Measurements from ENCODE around the gene SARS1. TPM values are rescaled to one million over a fixed set of nuclear protein-coding genes. Genes with fewer than 3 reads are reported as not detected.

SARS1 gene
- total RNA-seq, 3 donors from 2014 or later (not counting 1 experiment from before 2014, with no cell fraction given) = 95.6 to 122 (median 106) TPM

DNA sequence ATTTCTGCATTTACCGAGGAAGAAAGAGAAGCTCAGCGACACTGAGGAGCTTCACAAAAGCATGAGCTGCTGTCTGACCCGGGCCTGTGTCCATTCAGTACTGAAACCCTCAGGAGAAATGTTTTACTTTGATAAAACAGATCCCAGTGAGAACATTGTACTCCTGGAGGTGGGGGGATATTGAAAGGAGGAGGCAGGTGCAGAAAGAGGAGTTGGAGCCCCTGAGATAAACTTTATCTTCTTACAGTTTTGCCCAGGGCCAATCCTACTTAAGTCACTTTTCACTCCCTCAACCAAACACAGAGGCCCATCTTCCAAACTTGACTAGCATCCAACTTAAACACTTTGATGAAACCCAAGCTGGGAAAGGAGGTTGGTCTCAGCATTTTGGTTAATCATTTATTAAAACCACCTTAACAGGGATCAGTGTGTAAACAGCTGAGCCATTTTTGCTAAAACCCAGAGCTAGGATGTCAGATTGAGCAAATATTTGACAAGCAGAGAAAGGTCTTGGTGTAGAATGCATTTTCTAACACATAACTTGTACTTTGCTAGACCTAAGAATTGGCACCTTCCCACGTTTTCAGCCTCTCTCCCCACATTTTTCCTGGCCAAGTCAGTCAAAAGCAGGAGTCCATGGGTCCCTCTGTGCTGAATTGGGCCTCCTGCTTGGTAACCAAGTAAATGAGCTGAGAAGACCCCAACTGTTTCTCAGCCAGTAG, 32.5 kb upstream of the SARS1 start:
- no peaks in the 10 kb centered on the region for H3K4me1 Mint-ChIP-seq
- Histone ChIP-seq H3K27ac (ENCODE audit: low read length) (no peak overlapping the region), H3K4me3 (ENCODE audit: low read length) (no peak overlapping the region), H3K4me1 (ENCODE audit: control insufficient read depth, insufficient read depth, low read length) (no peaks in the 10 kb centered on the region), H3K36me3 (ENCODE audit: control insufficient read depth, insufficient read depth, low read length) (no peaks in the 10 kb centered on the region), H3K9me3 (ENCODE audit: control insufficient read depth, insufficient read depth, low read length) (no peaks in the 10 kb centered on the region), H3K27me3 (ENCODE audit: control insufficient read depth, insufficient read depth, low read length) (no peaks in the 10 kb centered on the region)
- TF ChIP-seq, protein P1, sequence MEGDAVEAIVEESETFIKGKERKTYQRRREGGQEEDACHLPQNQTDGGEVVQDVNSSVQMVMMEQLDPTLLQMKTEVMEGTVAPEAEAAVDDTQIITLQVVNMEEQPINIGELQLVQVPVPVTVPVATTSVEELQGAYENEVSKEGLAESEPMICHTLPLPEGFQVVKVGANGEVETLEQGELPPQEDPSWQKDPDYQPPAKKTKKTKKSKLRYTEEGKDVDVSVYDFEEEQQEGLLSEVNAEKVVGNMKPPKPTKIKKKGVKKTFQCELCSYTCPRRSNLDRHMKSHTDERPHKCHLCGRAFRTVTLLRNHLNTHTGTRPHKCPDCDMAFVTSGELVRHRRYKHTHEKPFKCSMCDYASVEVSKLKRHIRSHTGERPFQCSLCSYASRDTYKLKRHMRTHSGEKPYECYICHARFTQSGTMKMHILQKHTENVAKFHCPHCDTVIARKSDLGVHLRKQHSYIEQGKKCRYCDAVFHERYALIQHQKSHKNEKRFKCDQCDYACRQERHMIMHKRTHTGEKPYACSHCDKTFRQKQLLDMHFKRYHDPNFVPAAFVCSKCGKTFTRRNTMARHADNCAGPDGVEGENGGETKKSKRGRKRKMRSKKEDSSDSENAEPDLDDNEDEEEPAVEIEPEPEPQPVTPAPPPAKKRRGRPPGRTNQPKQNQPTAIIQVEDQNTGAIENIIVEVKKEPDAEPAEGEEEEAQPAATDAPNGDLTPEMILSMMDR (IDR thresholded peaks at IDR 0.05) = no peak
- 50% methylated on average over 4 of the region's 4 CpGs for WGBS (ENCODE audit: insufficient coverage)
- H3K27me3 Mint-ChIP-seq (ENCODE audit: low read depth in 2 of 2) = peaks cover 0 to 7% of the 10 kb centered on the region in 2 donors
- no peak overlapping the region for H3K4me3 Mint-ChIP-seq
- no peaks in the 10 kb centered on the region for H3K9me3 Mint-ChIP-seq
- intact Hi-C loops (cut with micrococcal nuclease) = no loop called here
- DNase-seq (no peak), ATAC-seq (no peak)
- no peaks in the 10 kb centered on the region for H3K36me3 Mint-ChIP-seq
- no peak overlapping the region for H3K27ac Mint-ChIP-seq

DNA sequence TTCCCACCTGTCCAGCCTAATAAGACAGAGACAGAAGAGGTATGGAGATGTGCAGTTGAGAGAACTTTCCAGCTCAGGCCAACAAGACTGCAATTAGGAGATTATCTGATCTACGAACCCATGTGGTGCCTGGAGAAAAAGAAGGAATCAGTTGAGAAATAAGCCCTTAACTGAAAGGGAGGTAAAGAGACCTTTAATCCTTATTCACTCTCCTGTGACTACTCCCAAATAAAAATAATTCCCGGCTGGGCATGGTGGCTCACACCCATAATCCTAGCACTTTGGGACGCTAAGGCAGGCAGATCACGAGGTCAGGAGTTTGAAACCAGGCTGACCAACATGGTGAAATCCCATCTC, 31.9 kb upstream of the SARS1 start:
- no peaks in the 10 kb centered on the region for H3K9me3 ChIP-seq (ENCODE audit: control insufficient read depth, insufficient read depth, low read length)
- WGBS (ENCODE audit: insufficient coverage) = 57% methylated on average over 3 of the region's 4 CpGs
- TF ChIP-seq, protein P1 (IDR thresholded peaks at IDR 0.05) = no peak
- H3K4me1 Mint-ChIP-seq = no peaks in the 10 kb centered on the region
- no peaks in the 10 kb centered on the region for H3K4me1 ChIP-seq (ENCODE audit: control insufficient read depth, insufficient read depth, low read length)
- no peak overlapping the region for H3K27ac Mint-ChIP-seq
- ATAC-seq (no peak), DNase-seq (no peak)
- intact Hi-C loops (cut with micrococcal nuclease) = no loop called here
- H3K9me3 Mint-ChIP-seq = no peaks in the 10 kb centered on the region
- no peaks in the 10 kb centered on the region for H3K27me3 ChIP-seq (ENCODE audit: control insufficient read depth, insufficient read depth, low read length)
- no peak overlapping the region for H3K4me3 ChIP-seq (ENCODE audit: low read length)
- no peak overlapping the region for H3K27ac ChIP-seq (ENCODE audit: low read length)
- H3K4me3 Mint-ChIP-seq = no peak overlapping the region
- H3K36me3 Mint-ChIP-seq = no peaks in the 10 kb centered on the region
- H3K36me3 ChIP-seq (ENCODE audit: control insufficient read depth, insufficient read depth, low read length) = no peaks in the 10 kb centered on the region
- H3K27me3 Mint-ChIP-seq (ENCODE audit: low read depth in 2 of 2) = peaks cover 0 to 7% of the 10 kb centered on the region in 2 donors

DNA sequence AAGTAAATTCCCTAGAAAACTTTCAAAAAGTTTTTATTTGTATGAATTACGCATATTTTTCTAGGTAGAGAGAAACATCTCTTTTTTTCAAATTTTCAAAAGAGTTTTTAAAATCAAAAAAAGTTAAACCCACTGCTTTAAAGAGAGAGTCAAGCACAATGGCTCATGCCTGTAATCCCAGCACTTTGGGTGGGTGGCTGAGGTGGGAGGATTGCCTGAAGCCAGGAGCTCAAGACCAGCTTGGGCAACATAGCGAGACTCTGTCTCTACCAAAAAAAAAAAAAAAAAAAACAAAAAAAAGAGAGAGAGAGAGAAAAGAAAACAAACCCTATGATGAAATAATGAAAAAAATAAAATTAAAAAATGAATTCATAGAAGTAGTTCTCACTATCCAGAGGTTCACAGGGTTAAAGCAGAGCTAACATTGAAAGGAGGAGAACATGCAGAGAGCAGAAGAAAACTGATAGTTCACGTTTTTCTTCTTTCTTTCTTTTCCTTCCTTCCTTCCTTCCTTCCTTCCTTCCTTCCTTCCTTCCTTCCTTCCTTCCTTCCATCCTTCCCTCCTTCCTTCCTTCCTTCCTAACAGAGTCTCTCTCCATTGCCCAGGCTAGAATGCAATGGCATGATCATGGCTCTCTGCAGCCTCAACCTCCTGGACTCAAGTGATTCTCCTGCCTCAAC, 30.5 kb upstream of the SARS1 start:
- Mint-ChIP-seq H3K9me3 (no peaks in the 10 kb centered on the region), H3K36me3 (no peaks in the 10 kb centered on the region), H3K27ac (no peak overlapping the region), H3K27me3 (ENCODE audit: low read depth in 2 of 2) (peaks cover 0 to 7% of the 10 kb centered on the region in 2 donors), H3K4me1 (no peaks in the 10 kb centered on the region), H3K4me3 (no peak overlapping the region)
- no peak overlapping the region for H3K4me3 ChIP-seq (ENCODE audit: low read length)
- WGBS (ENCODE audit: insufficient coverage) = 25% methylated on average over 1 of the region's 3 CpGs
- H3K9me3 ChIP-seq (ENCODE audit: control insufficient read depth, insufficient read depth, low read length) = no peaks in the 10 kb centered on the region
- DNase-seq = no peak
- intact Hi-C loops (cut with micrococcal nuclease) = no loop called here
- TF ChIP-seq, protein P1 (IDR thresholded peaks at IDR 0.05) = no peak
- H3K4me1 ChIP-seq (ENCODE audit: control insufficient read depth, insufficient read depth, low read length) = no peaks in the 10 kb centered on the region
- no peak for ATAC-seq
- H3K36me3 ChIP-seq (ENCODE audit: control insufficient read depth, insufficient read depth, low read length) = no peaks in the 10 kb centered on the region
- no peaks in the 10 kb centered on the region for H3K27me3 ChIP-seq (ENCODE audit: control insufficient read depth, insufficient read depth, low read length)
- H3K27ac ChIP-seq (ENCODE audit: low read length) = no peak overlapping the region

Data from natural killer cell (primary cell).